NCI-H526 (cell line): ENCODE results near the gene PAGR1.
"Not testable (repeated sequence)": the region's sequence is repeated elsewhere in the genome, so short reads cannot be mapped to it uniquely, and the experiment has no call there.

Experiments used
- DNase-seq, 2 experiments: peaks; one replicate each; lab custom pipeline; 2025; lab: John Stamatoyannopoulos, UW

PAGR1 gene

DNA sequence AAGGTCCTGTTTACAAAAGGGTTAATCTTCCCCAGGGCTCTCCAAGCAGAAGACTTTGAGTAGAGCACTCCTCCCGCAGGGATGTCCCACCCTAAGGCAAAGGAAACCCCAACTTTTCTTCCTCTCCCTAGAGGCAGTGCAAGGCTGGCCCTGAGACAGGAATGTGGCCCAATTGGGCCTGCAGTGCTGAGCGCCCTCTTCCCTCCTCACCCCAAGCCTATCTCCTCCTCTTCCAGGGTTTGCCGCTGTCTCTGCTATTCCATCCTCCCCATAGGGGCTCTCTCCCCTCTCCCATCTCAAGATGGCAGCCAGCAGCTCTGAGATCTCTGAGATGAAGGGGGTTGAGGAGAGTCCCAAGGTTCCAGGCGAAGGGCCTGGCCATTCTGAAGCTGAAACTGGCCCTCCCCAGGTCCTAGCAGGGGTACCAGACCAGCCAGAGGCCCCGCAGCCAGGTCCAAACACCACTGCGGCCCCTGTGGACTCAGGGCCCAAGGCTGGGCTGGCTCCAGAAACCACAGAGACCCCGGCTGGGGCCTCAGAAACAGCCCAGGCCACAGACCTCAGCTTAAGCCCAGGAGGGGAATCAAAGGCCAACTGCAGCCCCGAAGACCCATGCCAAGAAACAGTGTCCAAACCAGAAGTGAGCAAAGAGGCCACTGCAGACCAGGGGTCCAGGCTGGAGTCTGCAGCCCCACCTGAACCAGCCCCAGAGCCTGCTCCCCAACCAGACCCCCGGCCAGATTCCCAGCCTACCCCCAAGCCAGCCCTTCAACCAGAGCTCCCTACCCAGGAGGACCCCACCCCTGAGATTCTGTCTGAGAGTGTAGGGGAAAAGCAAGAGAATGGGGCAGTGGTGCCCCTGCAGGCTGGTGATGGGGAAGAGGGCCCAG is 3.0 kb upstream of the PAGR1 start:
- peak in 1 of 2 experiments; percentile 30 for DNase-seq

GRCh38 chr16:29813644-29814562 is 2.0 kb upstream of the PAGR1 start:
- peak in 1 of 2 experiments; percentile 30 for DNase-seq

DNA sequence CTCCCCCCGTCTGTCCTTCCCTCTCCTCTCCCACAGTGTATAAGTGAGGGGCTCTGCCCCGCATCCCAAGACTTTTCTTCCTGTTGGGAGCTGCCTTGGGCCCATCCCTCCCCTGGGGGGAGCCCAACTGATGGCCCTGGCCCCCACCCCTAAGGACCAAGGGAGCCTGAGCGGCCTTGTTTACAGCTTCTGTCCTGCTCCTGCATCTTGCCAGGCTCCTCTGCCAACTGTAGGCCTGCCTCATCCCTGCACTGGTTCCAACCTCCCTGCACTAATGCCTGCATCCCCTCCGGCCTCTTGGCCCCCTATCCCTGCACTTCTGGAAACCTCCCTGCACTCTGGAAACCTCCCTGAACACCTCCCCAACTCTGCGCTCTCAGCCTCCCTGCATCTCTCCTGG is 1.4 kb upstream of the PAGR1 start:
- no peak for DNase-seq

GRCh38 chr16:29815032-29815721 is 775 bp upstream of the PAGR1 start:
- peak; percentile 45 to 73 for DNase-seq

DNA sequence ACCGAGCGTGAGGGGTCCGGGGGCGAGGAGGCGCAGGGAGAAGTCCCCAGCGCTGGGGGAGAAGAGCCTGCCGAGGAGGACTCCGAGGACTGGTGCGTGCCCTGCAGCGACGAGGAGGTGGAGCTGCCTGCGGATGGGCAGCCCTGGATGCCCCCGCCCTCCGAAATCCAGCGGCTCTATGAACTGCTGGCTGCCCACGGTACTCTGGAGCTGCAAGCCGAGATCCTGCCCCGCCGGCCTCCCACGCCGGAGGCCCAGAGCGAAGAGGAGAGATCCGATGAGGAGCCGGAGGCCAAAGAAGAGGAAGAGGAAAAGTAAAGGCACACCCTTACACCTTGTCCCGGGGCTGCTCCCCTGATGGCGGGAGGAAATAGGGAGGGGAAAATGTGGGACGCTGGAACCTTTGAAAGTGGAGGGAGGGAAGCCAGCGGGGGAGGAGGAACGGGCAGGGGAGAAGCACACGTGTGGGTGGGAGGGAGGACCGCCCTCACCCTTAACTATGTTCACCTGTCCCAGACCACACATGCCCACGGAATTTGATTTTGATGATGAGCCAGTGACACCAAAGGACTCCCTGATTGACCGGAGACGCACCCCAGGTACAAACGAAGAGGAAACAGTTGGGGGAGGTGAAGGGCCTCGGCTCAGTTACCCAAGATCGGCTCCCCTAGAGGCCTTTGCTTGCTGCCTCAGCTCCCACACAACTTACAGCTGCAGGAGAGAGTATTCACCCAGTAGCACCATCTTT is 916 bp downstream of the PAGR1 start:
- peak; percentile 71 to 82 for DNase-seq

DNA sequence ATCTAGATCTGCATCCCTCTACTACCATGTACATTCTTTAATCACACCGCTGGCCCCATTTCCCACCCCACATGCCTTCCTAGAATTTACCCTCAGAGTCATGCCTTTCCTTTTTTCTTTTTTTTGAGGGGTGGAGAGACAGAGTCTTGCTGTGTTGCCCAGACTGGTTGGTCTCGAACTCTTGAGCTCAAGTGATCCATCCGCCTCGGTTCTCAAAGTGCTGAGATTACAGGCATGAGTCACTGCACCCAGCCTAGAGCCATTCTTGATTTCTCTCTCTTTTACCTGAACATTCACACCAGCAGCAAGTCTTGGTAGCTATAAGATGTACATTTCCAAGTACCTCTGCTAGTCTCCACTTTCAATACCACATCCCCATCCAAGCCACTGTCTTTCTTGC is 2.1 kb downstream of the PAGR1 start:
- DNase-seq = no peak

- DNase-seq = peak in 1 of 2 experiments; percentile 35
These were observed 3.6 kb downstream of the PAGR1 start for GRCh38 chr16:29819506-29819905.

GRCh38 chr16:29820271-29820701 is 4.3 kb downstream of the PAGR1 start, which contains the start of gene MVP:
Gene MVP (plus strand): TSS chr16:29820462. CDS start chr16:29830550, 10,088 bp downstream.
- DNase-seq = peak in 1 of 2 experiments; percentile 38

GRCh38 chr16:29820730-29821642 is 5.0 kb downstream of the PAGR1 start:
- no peak for DNase-seq

- DNase-seq = no peak
These were observed 5.7 kb downstream of the PAGR1 start for GRCh38 chr16:29821643-29822115.

DNA sequence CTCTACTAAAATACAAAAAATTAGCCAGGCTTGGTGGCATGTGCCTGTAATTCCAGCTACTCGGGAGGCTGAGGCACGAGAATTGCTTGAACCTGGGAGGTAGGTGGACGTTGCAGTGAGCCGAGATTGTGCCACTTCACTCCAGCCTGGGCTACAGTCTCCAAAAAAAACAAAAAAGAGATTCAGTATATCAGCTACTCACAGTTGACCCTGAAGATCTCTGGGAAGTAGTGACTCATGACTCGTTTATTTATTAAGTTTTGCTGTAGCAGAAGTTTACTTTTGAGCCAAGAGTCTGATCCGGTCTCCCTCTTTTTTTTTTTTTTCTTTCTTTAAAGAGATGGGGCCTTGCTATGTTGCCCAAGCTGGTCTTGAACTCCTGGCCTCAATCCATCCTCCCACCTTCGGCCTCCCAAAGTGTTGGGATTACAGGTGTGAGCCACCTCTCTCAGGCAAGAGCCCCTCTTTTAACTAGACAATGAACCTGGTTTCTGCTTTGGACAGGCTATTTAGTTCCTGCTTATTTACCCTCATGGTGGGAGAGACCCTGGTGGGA is 8.7 kb downstream of the PAGR1 start:
- no peak for DNase-seq

- no peak for DNase-seq
These were observed 9.4 kb downstream of the PAGR1 start for GRCh38 chr16:29825145-29826044.

DNA sequence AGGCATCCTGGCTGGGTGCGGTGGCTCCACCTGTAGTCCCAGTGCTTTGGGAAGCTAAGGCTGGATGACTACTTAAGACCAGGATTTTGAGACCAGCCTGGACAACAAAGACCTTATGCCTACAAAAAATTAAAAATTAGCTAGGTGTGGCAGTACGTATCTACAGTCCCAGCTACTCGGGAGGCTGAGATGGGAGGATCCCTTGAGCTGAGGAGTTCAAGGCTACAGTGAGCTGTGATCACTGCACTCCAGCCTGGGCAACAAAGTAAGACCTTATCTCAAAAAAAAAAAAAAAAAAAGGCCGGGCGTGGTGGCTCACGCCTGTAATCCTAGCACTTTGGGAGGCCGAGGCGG is 10.4 kb downstream of the PAGR1 start:
- no peak for DNase-seq

GRCh38 chr16:29830774-29831173 is 14.8 kb downstream of the PAGR1 start:
- no peak for DNase-seq

- DNase-seq = no peak
These were observed 15.5 kb downstream of the PAGR1 start for GRCh38 chr16:29831490-29831889.

GRCh38 chr16:29833219-29833618 is 17.3 kb downstream of the PAGR1 start:
- DNase-seq = not testable (repeated sequence)

GRCh38 chr16:29834079-29834478 is 18.1 kb downstream of the PAGR1 start:
- DNase-seq = no peak

- DNase-seq = no peak
These were observed 20.0 kb downstream of the PAGR1 start for GRCh38 chr16:29835926-29836325.

GRCh38 chr16:29836623-29837022 is 20.7 kb downstream of the PAGR1 start:
- no peak for DNase-seq
